GM19193 (cell line): Measurements from ENCODE around the gene RGN.

Source experiments
- POLR2A ChIP-seq: IDR thresholded peaks from 4 replicates; pipeline ENCODE4 v1.6.1; 2011; ENCODE audit not compliant: insufficient read depth, insufficient read length; ENCODE audit errors: extremely low read depth

RGN gene

DNA sequence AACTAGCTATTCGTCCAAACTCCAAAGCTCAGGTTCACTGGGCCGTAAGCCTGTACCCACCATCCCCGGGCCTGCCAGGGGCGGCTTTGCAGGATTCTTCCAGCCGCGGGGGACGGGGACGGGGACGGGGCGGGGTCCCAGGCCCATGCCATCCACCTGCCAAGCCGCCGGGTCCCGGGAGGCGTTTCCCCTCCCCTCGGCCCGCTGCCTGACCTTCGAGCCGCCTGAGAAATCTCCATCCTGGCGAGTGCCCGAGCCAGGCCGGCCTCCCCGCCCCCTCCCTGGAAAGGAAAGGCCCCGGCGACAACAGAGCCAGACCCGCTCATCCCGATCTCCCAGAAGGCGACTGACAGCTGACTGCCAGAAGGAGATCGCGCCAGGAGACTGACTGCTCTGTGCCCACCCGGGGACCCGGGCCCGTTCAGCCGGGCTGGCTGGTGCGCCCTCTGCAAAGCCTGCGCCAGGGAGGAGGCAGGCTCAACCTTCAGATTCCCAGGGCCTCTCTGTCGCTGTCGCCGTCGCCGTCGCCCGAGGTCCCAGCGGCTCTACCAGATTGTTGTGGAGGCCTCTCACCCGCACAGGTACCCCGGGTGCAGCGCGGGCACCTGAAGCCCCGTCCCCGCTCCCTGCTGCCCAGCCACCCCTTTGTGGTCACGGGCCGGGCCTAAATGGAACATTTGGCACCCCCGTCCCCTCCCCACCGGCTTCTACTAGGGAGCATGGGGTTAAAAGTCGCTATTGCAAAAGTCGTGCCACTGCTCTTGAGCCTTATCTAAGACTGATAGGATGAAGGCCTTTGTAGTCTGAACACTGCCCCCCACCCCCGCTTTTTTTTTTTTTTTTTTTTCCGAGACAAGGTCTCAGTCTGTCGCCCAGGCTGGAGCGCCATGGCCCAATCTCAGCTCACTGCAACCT lies at the start of gene RGN:
Gene RGN (plus strand): TSS at position 315 of the 915 bp plus-strand sequence. CDS start 2,702 bp downstream, outside the sequence.
- TF ChIP-seq POLR2A, result no peak

GRCh38 chrX:47030339-47030738 lies 47.9 kb upstream of the RGN start:
- no peak for TF ChIP-seq POLR2A

- TF ChIP-seq POLR2A, result no peak
Measured at GRCh38 chrX:47047989-47048388, 30.3 kb upstream of the RGN start.

DNA sequence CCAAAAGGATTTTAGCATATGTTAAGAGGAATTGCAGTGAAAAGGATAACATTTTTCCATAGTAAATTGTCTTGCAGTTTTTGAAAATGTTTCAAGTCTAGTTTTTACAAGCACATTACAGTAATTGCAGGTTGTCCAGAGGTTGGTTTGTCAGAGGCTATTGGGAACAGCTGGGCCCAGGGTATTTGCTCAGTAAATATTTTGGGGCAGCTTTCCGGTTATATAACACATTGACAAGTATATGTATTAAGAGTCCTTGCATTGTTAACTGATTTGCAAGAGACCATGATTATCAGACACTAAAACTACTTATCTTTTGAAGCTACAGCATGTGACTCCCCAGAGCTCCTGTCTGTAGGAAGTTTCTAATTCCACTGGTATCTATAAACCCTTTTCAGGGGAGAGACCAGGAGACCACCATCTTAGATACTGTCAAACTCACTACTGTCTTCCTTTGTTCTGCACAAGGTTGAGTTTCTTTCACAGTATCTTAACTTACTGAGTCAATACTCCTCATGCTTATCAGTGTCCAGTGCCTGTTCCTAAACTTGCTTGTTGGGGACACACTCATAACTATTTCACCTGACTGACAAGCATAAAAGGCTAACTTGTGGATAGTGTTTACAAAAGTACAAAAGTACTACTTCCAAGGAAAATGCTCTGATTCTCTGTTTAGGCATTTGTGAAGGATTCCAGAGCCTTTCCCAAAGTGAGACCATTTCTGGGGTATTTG lies 18.9 kb upstream of the RGN start:
- no peak for TF ChIP-seq POLR2A

- no peak for TF ChIP-seq POLR2A
Measured at GRCh38 chrX:47060708-47061107, 17.5 kb upstream of the RGN start.

DNA sequence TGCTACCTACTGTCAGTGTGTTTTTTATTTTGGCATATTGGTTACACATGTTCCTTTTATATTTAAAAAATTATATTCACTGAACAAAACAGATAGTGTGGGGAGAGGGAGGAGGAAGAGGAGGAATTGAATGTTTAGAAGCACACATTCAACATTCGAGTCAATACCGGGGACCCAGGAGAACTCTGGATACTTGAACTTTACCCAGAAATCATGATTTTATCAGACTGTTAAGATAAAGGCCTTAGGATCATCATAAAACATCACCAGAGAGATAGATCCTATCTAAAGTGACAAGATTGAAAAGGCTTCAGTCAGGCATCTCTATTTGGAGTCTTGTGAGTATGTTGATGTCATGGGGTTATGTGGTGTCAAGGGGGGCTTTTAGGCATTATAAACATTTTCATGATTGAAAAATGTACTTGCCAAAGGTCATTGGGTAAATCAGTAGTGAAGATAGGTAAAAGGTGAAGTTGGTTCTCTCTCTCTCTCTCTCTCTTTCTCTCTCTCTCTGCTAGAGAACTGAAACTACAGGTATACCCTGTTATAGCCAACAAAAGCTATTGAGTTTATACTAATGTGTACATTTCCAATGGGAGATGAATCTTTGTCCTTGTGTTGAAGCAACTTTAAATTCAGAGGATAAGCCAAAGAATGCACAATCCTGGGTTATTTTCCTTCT lies 16.9 kb upstream of the RGN start:
- no peak for TF ChIP-seq POLR2A

DNA sequence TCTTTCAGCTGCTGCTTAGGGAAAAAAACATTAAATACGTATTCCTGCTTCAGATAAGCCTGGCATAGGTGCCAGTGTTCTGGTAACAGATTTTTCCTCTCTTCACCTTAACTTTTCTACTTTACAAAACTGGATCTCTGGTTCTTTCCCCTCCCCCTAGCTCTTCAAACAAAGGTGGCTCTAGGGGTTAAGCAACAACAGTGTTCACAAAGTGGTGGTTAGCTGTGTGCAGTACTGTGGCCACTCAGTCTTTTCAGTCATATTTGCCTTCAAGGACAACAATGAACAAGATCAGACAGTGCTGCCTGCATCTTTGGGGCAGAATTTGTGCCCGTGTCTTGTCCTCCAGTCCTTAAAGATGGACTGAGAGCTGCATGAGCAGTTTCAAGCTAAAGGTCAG lies 15.1 kb upstream of the RGN start:
- TF ChIP-seq POLR2A, result no peak

DNA sequence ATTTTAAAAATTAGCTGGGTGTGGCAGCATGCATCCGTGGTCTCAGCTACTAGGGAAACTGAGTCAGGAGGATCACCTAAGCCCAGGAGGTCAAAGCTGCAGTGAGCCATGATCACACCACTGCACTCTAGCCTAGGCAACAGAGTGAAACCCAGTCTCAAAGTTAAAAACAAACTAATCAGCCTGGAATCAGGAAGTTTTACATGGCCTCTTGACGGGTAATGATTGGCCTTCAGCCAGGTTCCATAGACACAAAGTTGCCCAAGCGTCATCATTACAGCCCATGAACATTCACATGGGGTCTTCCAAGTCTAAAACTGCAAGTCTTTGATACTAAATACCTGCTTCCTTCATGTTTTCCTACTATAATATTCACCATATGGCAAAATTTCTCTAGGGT lies 10.0 kb upstream of the RGN start:
- no peak for TF ChIP-seq POLR2A

DNA sequence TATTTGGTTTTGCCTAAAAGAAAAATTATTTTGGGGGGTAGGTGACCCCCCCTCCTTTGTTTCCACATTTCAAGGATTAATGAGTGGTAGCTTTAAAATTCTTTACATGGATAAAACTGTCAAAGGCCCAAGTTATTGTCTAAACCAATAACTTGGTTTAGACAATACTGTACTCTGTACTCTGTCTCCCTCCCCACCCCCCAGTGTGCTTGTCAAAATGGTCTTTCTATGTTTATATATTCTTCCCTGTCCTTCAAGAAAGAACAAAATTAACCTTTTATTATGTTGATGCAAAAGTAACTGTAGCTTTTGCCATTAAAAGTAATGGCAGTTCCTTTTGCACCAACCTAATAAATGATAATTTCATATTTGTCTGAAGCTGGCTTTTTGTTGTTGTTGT lies 9.5 kb upstream of the RGN start:
- no peak for TF ChIP-seq POLR2A

GRCh38 chrX:47080215-47080914 lies 2.1 kb downstream of the RGN start:
- no peak for TF ChIP-seq POLR2A

GRCh38 chrX:47080915-47081236 lies 2.6 kb downstream of the RGN start:
- no peak for TF ChIP-seq POLR2A

DNA sequence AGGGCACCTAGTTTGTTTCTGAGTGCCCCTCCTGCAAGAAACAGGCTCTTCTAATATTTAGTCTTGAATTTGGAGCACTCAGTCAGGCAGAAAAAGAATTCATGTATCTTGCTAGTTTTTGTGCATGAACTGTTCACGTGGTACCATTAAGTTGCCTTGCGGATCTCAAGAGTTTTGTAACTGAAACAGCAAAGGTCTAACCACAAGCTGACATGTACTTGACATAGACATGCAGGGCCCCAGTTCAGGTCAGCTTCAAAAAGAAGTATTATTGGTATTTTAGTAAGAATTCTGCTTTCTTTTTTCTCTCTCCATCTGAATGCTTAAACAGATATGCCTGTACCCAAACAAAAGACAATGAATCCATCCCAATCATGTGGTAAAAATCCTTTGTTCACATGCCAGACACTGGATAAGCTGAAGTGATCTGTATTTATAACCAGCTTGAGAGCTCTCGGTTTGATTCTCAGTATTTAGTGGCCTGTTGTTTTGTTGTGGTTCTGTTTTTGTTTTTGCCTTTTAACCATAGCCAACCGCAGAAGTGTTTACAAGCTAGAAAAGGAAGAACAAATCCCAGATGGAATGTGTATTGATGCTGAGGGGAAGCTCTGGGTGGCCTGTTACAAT lies 13.0 kb downstream of the RGN start:
- TF ChIP-seq POLR2A, result no peak

- TF ChIP-seq POLR2A, result no peak
Measured at GRCh38 chrX:47093248-47093647, 15.0 kb downstream of the RGN start.

GRCh38 chrX:47093860-47094259 lies 15.6 kb downstream of the RGN start:
- no peak for TF ChIP-seq POLR2A

DNA sequence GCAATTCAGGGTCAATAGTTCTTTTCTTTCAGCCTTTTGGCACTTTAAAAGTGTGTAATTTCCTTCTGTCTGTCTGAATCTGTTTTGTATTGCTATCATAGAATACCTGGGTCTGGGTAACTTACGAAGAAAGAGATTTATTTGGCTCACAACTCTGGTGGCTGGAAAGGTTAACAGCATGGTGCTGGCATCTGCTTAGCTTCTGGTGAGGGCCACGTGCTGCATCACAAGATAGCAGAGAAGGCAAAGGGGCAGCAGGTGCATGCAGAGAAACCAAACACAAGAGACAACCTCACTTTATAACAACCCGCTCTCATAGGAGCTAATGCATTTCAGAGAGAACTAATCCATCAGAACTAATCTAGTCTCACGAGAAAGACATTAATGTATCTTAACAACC lies 18.8 kb downstream of the RGN start:
- TF ChIP-seq POLR2A, result no peak

DNA sequence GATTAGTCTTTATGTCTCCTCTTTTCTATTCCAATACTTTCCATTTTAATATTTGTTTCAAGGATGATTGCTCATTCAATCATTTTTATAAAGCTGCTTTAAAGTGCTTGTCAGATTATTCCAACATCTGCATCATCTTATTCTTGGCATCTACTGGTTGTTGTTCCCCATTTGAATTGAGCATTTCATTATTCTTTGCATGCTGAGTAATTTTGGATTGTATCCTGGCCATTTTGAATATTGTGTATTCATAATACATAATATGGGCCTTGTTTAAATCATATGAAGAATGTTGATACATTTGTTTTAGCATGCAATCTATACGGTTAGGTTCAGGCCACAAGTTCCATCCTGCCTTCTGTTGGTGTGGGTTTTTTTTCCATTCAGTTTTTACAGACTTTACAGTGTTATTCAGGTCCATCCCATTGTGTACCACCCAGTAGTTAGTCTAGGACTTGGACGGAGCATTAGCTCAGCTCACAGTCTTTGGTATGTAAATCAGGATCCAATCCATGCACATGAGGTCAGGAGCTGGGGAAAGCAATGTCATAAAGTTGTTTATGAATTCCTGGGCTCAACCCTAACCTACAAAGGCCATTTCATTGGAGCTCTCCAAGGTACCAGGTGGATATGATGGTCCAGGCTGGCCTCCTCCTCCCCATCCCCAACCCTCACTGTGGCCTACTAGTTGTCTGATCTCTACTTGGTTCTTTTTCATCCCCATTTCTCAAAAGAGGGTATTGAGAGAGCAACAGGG lies 20.3 kb downstream of the RGN start:
- TF ChIP-seq POLR2A, result no peak
